Muscle of back (tissue), 11 donors: Measurements from ENCODE around the gene NT5C. TPM values are rescaled to one million over a fixed set of nuclear protein-coding genes. Genes with fewer than 3 reads are reported as not detected.
"Not testable (repeated sequence)": the region's sequence is repeated elsewhere in the genome, so short reads cannot be mapped to it uniquely, and the experiment has no call there.

Source experiments
- DNase-seq, 3 donors: peaks; one replicate each; pipeline versions ENCODE4 v3.0.0 to v3.0.0-alpha.2; 2013
- polyA plus RNA-seq, 10 donors: library from polyadenylated mRNA; unstranded; fragments of 120-200 nt; gene quantifications; one replicate each; pipeline ENCODE4 v1.2.1, GENCODE V29; 2013; ENCODE audit not compliant: insufficient read length in 10 of 10

Gene NT5C
- polyA plus RNA-seq, 10 donors, result 30.3 to 42.9 (median 38.6) TPM

GRCh38 chr17:75147878-75148546 is 16.5 kb upstream of the NT5C start:
- no peak for DNase-seq

GRCh38 chr17:75146592-75146991 is 15.1 kb upstream of the NT5C start:
- DNase-seq, result no peak

DNA sequence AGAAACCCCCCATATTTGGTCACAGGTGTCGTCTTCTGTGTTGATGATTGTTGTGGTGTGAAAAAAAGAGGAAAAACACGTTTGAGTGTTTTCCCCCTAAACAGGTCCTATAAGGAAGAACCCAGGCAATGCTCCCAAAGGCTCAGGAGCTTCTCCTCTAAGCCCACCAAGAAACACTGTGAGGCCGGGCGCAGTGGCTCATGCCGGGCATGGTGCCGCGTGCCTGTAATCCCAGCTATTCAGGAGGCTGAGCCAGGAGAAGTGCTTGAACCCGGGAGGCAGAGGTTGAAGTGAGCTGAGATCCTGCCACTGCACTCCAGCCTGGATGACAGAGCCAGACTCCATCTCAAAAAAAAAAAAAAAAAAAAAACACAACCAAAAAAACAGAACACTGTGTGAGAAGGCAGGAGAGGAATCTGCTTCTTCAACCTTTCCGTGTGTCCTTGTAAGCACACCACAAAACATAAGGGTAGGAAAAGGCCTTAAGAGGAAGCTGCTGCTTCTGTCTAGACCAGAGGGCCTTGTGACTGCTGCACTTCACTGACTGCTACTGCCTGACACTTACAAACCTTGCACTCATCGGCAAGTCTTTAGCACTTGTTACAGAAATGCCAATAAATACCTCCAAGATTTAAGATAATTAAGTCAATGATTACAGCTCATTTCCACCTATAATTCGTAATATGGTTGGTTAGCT is 13.4 kb upstream of the NT5C start:
- no peak for DNase-seq

- no peak for DNase-seq
Observed at GRCh38 chr17:75142236-75142971, 10.9 kb upstream of the NT5C start.

- DNase-seq, result no peak
Observed at GRCh38 chr17:75138519-75138918, 7.0 kb upstream of the NT5C start.

DNA sequence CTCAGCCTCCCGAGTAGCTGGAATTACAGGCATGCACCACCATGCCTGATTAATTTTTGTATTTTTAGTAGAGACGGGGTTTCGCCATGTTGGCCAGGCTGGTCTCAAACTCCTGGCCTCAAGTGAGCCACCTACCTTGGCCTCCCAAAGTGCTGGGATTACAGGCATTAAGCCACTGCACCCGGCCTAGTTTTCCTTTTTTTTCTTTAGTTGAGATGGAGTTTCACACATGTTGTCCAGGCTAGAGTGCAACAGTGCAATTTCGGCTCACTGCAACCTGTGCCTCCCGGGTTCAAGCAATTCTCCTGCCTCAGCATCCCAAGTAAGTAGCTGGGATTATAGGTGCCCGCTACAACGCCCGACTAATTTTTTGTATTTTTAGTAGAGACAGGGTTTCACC is 6.2 kb upstream of the NT5C start:
- not testable (repeated sequence) for DNase-seq

DNA sequence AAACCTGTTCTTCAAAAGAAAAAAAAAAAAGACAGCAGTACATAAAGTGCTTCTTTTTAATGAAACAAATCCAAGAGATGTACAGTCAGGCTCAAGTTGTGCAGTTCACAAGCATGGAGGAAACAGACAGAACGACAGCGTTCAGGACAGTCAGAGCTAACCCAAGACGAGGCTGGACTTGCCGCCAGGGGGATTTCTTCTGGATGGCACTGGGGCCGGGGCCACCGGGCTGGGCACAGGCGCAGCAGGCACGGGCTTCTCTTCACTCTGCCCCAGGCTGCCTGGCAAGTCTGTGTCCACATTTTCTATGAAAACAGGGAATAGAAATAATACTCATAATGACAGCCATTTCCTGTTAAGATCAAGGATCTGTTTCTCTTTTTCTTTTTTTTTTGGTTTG is 4.4 kb upstream of the NT5C start:
- no peak for DNase-seq

DNA sequence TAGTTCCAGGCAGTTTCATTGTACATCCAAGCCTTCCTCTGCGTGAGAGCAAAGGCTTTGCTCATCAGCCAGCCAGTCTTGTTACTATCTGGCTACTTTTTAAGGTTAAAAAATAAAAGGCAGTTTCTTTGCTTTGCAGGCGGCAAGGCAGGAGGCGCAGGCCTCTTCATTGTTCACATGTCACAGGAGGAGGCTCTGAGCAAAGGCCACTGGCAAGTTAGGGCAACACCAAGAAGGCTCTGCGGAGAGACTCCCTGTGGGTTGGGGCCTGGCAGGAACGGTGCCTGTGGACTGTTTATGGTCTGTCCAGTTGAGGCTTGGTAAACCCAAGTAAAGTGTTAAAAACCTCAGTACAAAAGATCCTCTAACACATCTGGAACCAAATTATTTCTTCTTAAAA is 3.9 kb upstream of the NT5C start:
- no peak for DNase-seq

DNA sequence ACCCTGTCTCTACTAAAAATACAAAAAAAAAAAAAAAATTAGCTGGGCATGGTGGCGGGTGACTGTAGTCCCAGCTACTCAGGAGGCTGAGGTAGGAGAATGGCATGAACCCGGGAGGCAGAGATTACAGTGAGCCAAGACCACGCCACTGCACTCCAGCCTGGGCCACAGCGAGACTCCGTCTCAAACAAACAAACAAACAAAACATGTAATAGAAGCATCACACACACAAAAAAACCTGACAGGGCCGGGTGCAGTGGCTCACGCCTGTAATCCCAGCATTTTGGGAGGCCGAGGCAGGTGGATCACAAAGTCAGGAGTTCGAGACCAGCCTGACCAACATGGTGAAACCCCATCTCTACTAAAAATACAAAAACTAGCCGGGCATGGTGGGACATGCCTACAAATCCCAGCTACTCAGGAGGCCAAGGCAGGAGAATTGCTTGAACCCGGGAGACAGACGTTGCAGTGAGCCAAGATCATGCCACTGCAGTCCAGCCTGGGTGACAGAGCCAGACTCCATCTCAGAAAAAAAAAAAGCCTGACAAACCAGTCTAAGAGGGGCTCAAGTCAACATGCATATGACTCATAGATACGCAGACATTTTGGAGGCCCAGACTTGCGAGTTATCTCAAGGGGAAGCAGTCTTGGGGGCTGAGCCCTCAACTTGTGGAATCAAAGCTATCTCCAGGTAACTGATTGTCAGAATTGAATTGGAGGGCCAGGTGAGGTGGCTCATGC is 2.2 kb upstream of the NT5C start:
- DNase-seq, result not testable (repeated sequence)

DNA sequence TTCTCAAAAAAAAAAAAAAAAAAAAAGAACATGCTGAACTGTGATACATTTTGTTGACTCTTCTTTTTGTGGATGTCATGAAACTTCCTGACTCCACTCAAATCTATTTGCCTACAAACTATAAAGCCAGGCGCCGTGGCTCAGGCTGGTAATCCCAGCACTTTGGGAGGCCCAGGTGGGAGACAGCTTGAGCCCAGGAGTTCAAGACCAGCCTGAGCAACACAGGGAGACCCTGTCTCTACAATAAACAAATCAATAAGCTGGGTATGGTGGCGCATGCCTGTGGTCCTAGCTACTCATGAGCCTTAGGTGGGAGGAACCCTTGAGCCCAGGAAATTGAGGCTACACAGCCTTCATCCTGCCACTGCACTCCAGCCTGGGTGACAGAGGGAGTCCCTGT is 1.5 kb upstream of the NT5C start:
- DNase-seq, result no peak

- DNase-seq, result not testable (repeated sequence)
Observed at GRCh38 chr17:75132018-75133000, 767 bp upstream of the NT5C start.

- peak; percentile 49 to 86 (median 66) for DNase-seq
Observed at GRCh38 chr17:75130632-75131277, 787 bp downstream of the NT5C start.

- DNase-seq, result no peak
Observed at GRCh38 chr17:75130059-75130631, 1.4 kb downstream of the NT5C start.

- DNase-seq, result no peak
Observed at GRCh38 chr17:75129576-75129975, 2.0 kb downstream of the NT5C start.

DNA sequence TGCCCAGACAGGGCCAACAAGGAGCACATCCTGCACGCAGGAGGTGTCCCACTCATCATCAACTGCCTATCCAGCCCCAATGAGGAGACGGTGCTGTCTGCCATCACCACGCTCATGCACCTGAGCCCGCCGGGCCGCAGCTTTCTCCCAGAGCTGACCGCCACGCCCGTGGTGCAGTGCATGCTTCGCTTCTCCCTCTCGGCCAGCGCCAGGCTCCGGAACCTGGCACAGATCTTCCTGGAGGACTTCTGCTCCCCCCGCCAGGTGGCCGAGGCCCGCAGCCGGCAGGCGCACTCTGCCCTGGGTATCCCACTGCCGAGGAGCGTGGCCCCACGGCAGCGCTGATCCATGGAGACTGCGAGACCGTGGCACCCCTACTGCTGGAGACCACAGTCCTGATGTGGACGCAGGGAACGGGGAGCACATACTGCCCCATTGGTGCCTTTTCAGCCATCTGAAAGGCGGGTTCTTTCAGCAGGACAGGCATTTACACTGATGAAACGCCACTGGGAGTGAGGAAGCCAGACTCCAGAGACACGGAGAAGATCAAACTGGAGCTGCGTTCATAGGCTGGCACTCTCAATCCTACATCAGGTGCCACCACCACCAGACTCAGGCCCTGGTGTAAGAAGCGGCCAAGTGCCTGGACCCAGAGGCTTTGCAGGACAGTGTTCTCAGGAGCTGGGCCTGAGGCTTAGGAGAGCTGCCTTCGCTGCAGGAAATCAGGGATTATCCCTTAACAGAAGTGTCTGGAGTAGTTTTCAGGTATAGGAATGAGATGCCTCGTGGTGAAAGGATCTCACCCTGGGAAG is 2.6 kb downstream of the NT5C start:
- DNase-seq, result no peak

DNA sequence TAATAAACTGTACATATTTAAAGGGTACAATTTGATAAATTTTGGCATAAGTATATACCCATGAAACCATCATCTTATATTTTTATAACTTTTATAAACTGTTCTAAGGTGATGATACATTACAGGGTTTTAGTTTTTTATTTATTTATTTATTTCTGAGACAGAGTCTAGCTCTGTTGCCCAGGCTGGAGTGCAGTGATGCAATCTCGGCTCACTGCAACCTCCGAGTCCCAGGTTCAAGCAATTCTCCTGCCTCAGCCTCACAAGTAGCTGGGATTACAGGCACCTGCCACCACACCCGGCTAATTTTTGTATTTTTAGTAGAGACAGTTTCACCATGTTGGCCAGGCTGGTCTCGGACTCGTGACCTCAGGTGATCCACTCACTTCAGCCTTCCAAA is 3.6 kb downstream of the NT5C start:
- DNase-seq, result not testable (repeated sequence)

GRCh38 chr17:75126954-75127353 is 4.6 kb downstream of the NT5C start:
- no peak for DNase-seq

DNA sequence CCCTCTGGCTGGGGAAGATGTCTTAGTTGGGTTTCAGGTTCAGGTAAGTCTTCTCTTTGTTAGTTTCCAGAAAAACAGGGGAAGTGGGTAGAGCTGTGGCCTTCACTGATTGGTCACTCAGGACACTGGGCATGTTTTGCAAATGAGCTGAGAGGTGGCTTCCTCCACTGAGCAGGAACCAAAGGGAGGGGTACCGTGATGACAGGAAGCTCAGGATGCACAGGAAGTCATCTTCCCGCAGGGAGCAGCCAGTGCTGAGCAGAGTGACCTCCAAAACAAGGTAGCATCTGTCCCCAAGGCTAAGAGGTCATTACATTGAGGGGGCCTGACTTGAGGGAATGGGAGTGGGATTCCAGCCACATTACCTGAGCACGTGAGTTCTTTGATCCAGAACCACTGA is 5.6 kb downstream of the NT5C start:
- DNase-seq, result no peak

GRCh38 chr17:75124819-75125162 is 6.8 kb downstream of the NT5C start:
- DNase-seq, result no peak
